ENCODE measurements around the gene C20orf202.

C20orf202 gene

DNA sequence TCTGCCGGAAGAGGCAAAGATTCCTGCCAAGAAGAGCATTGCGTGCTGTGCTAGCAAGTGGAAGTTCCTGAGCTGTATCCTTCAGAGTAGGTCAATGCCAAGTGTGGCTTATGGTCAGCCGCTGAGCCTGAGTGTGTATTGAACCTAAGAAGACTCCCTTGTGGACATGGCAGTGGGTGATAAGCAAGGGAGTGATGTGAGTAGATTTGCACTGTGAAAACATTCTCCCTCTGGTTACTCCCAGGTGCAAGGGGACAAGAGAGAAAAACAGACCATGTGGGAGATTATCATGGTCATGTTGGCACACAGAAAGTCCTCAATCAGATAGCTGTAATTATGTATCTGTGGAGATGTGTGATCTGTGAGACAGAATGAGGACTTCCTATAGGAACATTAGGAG lies 12.4 kb upstream of the C20orf202 start:
- Histone ChIP-seq H3K4me1 (ENCODE audit: control insufficient read depth, insufficient read depth, low read length) (no peaks in the 10 kb centered on the region), H3K4me3 (ENCODE audit: insufficient read depth, low read depth, low read length) (no peak overlapping the region), H3K9me3 (ENCODE audit: control insufficient read depth, low read length) (no peaks in the 10 kb centered on the region), H3K36me3 (ENCODE audit: control insufficient read depth, insufficient read depth, low read length) (no peaks in the 10 kb centered on the region), H3K27me3 (ENCODE audit: control insufficient read depth, insufficient read depth, low read length, poor library complexity, severe bottlenecking) (peaks cover 4% of the 10 kb centered on the region), H3K27ac (ENCODE audit: insufficient read depth, low read depth, low read length, poor library complexity, severe bottlenecking) (no peak overlapping the region)
- WGBS, 2 experiments = 94 to 95% methylated on average over 3 of the region's 3 CpGs

DNA sequence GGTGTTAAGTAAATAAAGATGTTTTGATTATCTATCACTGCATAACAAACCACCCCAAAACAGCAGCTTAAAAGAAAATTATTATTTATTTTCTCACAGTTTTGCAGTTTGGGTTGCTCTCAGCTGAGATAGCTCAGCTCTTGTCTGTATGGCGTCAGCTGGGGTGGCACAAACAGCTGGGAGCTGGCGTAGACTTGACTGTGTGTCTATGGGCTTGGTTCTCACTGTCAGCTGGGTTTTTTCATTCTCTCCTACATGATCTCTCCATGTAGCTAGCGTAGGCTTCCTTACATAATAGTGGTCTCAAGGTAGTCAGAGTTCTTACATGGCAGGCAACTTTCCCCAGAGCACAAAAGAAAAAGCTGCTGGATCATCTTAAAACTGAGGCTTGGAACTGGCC lies 12.0 kb upstream of the C20orf202 start:
- Histone ChIP-seq H3K27me3 (ENCODE audit: control insufficient read depth, insufficient read depth, low read length, poor library complexity, severe bottlenecking) (no peaks in the 10 kb centered on the region), H3K4me1 (ENCODE audit: control insufficient read depth, insufficient read depth, low read length) (no peaks in the 10 kb centered on the region), H3K4me3 (ENCODE audit: insufficient read depth, low read depth, low read length) (no peak overlapping the region), H3K27ac (ENCODE audit: insufficient read depth, low read depth, low read length, poor library complexity, severe bottlenecking) (no peak overlapping the region), H3K36me3 (ENCODE audit: control insufficient read depth, insufficient read depth, low read length) (no peaks in the 10 kb centered on the region), H3K9me3 (ENCODE audit: control insufficient read depth, low read length) (no peaks in the 10 kb centered on the region)
- WGBS, 2 experiments = 93% methylated on average over 3 of the region's 3 CpGs

DNA sequence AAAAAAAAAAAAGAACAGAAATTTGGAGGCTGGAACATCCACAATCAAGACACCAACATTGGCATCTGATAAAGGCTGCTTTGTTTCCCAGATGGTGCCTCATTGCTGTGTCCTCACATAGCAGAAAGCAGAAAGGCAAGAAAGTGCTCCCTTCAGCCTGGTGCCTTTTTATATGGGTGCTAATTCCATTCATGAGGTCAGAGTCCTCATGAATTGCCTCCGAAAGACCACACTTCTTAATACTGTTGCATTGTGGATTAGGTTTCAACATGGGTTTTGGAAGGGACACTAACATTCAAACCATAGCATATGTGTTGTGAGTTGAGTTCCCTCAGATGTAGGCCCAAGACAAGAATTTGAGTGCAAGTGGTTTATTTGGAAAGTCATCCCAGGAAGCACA lies 8.0 kb upstream of the C20orf202 start:
- no peak overlapping the region for H3K27ac ChIP-seq (ENCODE audit: insufficient read depth, low read depth, low read length, poor library complexity, severe bottlenecking)
- no peaks in the 10 kb centered on the region for H3K36me3 ChIP-seq (ENCODE audit: control insufficient read depth, insufficient read depth, low read length)
- no peaks in the 10 kb centered on the region for H3K27me3 ChIP-seq (ENCODE audit: control insufficient read depth, insufficient read depth, low read length, poor library complexity, severe bottlenecking)
- H3K4me1 ChIP-seq (ENCODE audit: control insufficient read depth, insufficient read depth, low read length) = no peaks in the 10 kb centered on the region
- WGBS, 2 experiments = 91 to 100% methylated on average over 1 of the region's 1 CpG
- H3K9me3 ChIP-seq (ENCODE audit: control insufficient read depth, low read length) = no peaks in the 10 kb centered on the region
- H3K4me3 ChIP-seq (ENCODE audit: insufficient read depth, low read depth, low read length) = no peak overlapping the region

DNA sequence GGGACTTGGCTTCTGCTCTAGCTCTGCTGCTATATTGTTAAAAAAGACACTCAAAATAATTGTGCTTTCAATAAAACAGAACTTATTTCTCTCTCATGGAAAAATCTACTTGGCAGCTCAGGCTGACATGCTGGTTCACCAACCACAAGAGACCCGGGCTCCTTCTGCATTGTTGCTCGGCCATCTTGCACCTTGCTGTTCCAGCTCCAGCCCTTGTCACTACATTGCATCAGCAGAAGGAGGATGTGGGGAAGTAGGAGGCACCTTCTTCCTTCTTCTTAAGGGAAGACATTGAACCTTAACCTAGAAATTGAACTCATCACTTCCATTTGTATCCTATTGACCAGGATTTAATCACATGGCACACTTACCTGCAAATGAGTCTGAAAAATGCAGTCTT lies 6.6 kb upstream of the C20orf202 start:
- H3K4me3 ChIP-seq (ENCODE audit: insufficient read depth, low read depth, low read length) = no peak overlapping the region
- no peaks in the 10 kb centered on the region for H3K36me3 ChIP-seq (ENCODE audit: control insufficient read depth, insufficient read depth, low read length)
- H3K27me3 ChIP-seq (ENCODE audit: control insufficient read depth, insufficient read depth, low read length, poor library complexity, severe bottlenecking) = no peaks in the 10 kb centered on the region
- no peaks in the 10 kb centered on the region for H3K4me1 ChIP-seq (ENCODE audit: control insufficient read depth, insufficient read depth, low read length)
- no peak overlapping the region for H3K27ac ChIP-seq (ENCODE audit: insufficient read depth, low read depth, low read length, poor library complexity, severe bottlenecking)
- 82 to 94% methylated on average over 2 of the region's 2 CpGs for WGBS, 2 experiments
- H3K9me3 ChIP-seq (ENCODE audit: control insufficient read depth, low read length) = no peaks in the 10 kb centered on the region

DNA sequence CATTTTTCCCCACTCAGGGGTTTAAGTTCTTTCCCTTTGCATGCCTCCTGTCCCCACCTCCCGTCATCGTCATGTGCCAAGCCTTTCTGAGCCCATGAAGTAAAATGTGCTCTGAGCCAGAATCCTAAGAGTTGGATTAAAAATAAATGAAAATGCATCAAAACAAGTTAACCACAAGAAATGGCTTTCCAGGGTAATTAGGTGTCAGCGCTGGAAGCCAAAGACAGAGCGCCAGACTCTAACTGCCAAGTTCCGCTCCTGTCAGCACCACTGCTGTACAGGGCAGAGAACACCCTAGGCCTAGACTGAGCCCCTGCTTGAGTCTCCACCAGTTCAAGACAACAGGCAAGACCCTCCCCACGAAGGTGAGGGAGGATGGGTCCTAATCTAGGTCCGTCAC lies 5.5 kb upstream of the C20orf202 start:
- Histone ChIP-seq H3K27me3 (ENCODE audit: control insufficient read depth, insufficient read depth, low read length, poor library complexity, severe bottlenecking) (no peaks in the 10 kb centered on the region), H3K4me1 (ENCODE audit: control insufficient read depth, insufficient read depth, low read length) (no peaks in the 10 kb centered on the region)
- 88 to 89% methylated on average over 7 of the region's 7 CpGs for WGBS, 2 experiments

DNA sequence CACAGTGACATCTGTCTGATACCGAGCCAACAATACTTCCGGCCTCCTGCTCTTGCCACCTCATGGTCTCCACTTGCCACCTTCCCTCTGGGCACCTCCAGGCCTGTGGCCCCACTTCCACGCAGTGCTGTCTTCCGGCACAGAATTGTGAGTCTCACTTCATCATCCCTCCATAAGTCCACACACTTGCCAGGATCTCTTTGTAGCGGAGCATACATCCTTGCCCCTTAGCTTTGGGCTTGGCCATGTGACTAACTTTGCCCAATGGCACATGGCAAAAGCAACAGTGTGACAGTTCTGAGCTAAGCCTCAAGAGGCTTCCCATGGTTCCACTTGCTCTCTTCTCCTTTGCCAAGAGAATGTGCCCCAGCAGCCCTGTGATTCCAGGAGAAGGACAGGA lies 4.5 kb upstream of the C20orf202 start:
- Histone ChIP-seq H3K4me3 (ENCODE audit: insufficient read depth, low read depth, low read length) (no peak overlapping the region), H3K27me3 (ENCODE audit: control insufficient read depth, insufficient read depth, low read length, poor library complexity, severe bottlenecking) (no peaks in the 10 kb centered on the region), H3K36me3 (ENCODE audit: control insufficient read depth, insufficient read depth, low read length) (no peaks in the 10 kb centered on the region), H3K9me3 (ENCODE audit: control insufficient read depth, low read length) (no peaks in the 10 kb centered on the region), H3K27ac (ENCODE audit: insufficient read depth, low read depth, low read length, poor library complexity, severe bottlenecking) (no peak overlapping the region), H3K4me1 (ENCODE audit: control insufficient read depth, insufficient read depth, low read length) (no peaks in the 10 kb centered on the region)
- 92 to 94% methylated on average over 5 of the region's 5 CpGs for WGBS, 2 experiments

More for the DNA sequence above, 5.5 kb upstream of the C20orf202 start:
- no peaks in the 10 kb centered on the region for H3K36me3 ChIP-seq (ENCODE audit: control insufficient read depth, insufficient read depth, low read length)
- no peak overlapping the region for H3K27ac ChIP-seq (ENCODE audit: insufficient read depth, low read depth, low read length, poor library complexity, severe bottlenecking)
- no peak overlapping the region for H3K4me3 ChIP-seq (ENCODE audit: insufficient read depth, low read depth, low read length)
- H3K9me3 ChIP-seq (ENCODE audit: control insufficient read depth, low read length) = no peaks in the 10 kb centered on the region

DNA sequence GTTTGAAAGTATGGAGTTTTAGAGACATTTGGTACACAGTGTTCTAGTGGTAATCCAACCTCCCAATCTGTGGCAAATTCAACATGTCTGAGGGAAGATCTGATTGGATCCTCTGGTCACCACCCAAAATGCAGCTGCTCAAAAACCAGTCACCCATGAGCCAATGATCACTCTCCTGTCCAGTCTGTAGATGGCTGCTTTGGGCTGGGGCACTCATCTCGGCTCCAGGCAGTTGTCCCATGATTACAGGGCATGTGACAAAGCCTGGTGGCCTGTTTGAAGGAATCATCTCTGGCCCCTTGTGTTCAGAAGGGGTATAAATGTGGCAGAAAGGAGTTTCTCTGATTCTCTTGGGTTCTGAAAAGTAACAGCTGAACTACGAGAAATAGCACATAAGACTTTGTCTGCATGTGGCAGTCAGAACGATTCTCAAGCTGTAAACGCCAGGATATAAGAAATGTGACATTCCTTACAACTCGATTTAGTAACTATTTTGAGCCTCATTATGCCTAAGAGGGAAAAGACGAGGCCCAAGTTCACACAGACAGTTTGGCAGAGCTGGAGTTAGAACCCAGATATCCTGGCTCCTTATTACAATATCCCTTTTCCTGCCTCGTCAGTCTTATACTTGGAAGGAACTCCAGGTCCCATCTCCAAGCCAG lies 3.9 kb upstream of the C20orf202 start:
- Histone ChIP-seq H3K27me3 (ENCODE audit: control insufficient read depth, insufficient read depth, low read length, poor library complexity, severe bottlenecking) (no peaks in the 10 kb centered on the region), H3K36me3 (ENCODE audit: control insufficient read depth, insufficient read depth, low read length) (no peaks in the 10 kb centered on the region), H3K4me3 (ENCODE audit: insufficient read depth, low read depth, low read length) (no peak overlapping the region), H3K27ac (ENCODE audit: insufficient read depth, low read depth, low read length, poor library complexity, severe bottlenecking) (no peak overlapping the region), H3K4me1 (ENCODE audit: control insufficient read depth, insufficient read depth, low read length) (no peaks in the 10 kb centered on the region), H3K9me3 (ENCODE audit: control insufficient read depth, low read length) (no peaks in the 10 kb centered on the region)
- WGBS, 2 experiments = 90 to 93% methylated on average over 7 of the region's 7 CpGs

DNA sequence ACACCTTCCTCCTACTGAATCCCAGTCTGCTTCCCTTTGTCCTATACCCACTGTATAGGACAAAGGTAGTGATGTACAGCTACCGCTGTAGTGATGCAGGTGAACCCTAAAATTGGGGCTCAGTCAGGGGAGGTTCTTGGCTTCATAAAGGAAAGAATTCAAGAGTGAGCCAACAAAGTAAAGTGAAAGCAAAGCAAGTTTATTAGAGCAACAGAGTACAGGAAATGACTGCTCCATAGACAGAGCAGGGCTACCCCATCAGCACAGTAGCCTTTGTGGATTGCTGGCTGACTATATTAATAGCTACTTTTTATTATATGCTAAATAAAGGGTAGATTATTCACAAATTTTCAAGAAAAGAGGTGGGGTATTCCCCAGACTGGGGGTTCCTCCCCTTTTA lies 3.3 kb upstream of the C20orf202 start:
- no peaks in the 10 kb centered on the region for H3K9me3 ChIP-seq (ENCODE audit: control insufficient read depth, low read length)
- WGBS, 2 experiments = 95 to 100% methylated on average over 1 of the region's 1 CpG
- H3K36me3 ChIP-seq (ENCODE audit: control insufficient read depth, insufficient read depth, low read length) = no peaks in the 10 kb centered on the region
- H3K27me3 ChIP-seq (ENCODE audit: control insufficient read depth, insufficient read depth, low read length, poor library complexity, severe bottlenecking) = no peaks in the 10 kb centered on the region
- H3K27ac ChIP-seq (ENCODE audit: insufficient read depth, low read depth, low read length, poor library complexity, severe bottlenecking) = no peak overlapping the region
- H3K4me3 ChIP-seq (ENCODE audit: insufficient read depth, low read depth, low read length) = no peak overlapping the region
- no peaks in the 10 kb centered on the region for H3K4me1 ChIP-seq (ENCODE audit: control insufficient read depth, insufficient read depth, low read length)

DNA sequence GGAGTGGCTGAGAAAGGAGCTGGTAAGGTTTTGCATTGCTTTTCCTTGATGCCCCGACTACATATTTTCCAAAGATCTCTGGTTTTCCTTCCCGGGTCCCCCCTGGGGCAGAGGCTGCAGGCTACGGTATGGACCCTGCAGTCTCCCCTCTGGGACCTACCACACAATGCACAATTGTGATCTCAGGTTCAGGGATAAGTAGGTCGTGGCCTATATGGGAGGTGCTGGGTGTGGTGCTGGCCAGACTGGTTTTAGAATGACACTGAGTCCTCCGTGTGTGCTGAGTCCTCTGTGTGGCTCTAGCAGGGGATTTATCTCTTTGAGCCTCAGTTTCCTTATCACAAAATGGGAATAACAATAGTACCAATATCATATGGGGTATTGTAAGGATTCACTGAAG lies 376 bp downstream of the C20orf202 start:
- no peaks in the 10 kb centered on the region for H3K9me3 ChIP-seq (ENCODE audit: control insufficient read depth, low read length)
- no peaks in the 10 kb centered on the region for H3K36me3 ChIP-seq (ENCODE audit: control insufficient read depth, insufficient read depth, low read length)
- no peaks in the 10 kb centered on the region for H3K27me3 ChIP-seq (ENCODE audit: control insufficient read depth, insufficient read depth, low read length, poor library complexity, severe bottlenecking)
- no peak overlapping the region for H3K4me3 ChIP-seq (ENCODE audit: insufficient read depth, low read depth, low read length)
- no peaks in the 10 kb centered on the region for H3K4me1 ChIP-seq (ENCODE audit: control insufficient read depth, insufficient read depth, low read length)
- H3K27ac ChIP-seq (ENCODE audit: insufficient read depth, low read depth, low read length, poor library complexity, severe bottlenecking) = no peak overlapping the region
- 84 to 85% methylated on average over 5 of the region's 5 CpGs for WGBS, 2 experiments

DNA sequence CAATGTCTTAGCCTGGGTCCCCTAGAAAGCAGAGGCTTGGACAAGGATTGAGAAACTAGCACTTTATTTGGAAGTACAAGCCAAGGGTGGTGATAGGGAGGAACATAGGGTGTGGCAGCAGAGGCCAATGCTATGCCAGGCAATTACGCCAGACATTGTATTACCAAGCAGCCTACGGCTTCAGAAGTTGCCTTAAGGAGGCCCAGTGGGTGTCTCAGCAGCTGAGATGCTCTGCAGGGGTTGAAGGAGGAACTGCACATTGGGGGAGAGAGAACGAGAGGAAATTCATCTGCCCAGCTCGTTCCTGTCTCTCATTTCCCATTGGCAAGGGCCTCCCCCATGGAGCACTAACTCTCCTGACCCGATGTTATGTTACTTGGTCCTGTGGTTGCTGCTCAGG lies 859 bp downstream of the C20orf202 start:
- no peaks in the 10 kb centered on the region for H3K36me3 ChIP-seq (ENCODE audit: control insufficient read depth, insufficient read depth, low read length)
- H3K27me3 ChIP-seq (ENCODE audit: control insufficient read depth, insufficient read depth, low read length, poor library complexity, severe bottlenecking) = no peaks in the 10 kb centered on the region
- WGBS, 2 experiments = 90 to 93% methylated on average over 5 of the region's 5 CpGs
- H3K27ac ChIP-seq (ENCODE audit: insufficient read depth, low read depth, low read length, poor library complexity, severe bottlenecking) = no peak overlapping the region
- H3K9me3 ChIP-seq (ENCODE audit: control insufficient read depth, low read length) = no peaks in the 10 kb centered on the region
- no peak overlapping the region for H3K4me3 ChIP-seq (ENCODE audit: insufficient read depth, low read depth, low read length)
- no peaks in the 10 kb centered on the region for H3K4me1 ChIP-seq (ENCODE audit: control insufficient read depth, insufficient read depth, low read length)

DNA sequence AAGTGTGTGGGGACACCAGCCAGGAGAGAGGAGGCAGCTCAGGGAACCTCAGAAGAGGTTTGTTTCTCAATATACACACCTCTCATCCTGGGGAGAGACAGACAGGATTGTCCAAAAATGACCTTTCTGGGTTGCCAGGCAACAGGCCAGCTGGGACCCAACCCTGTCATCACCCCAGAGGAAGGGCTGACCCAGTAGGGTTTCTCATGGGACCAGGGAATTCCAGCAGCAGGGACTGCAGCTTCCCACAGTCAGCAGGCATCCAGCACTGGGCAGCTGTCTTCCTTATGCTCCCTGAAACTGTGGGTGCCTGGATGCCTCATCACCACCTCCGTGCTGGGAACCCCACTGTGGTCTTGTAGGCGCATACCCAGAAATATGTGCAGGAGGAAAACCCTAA lies 1.3 kb downstream of the C20orf202 start:
- no peak overlapping the region for H3K4me3 ChIP-seq (ENCODE audit: insufficient read depth, low read depth, low read length)
- H3K36me3 ChIP-seq (ENCODE audit: control insufficient read depth, insufficient read depth, low read length) = no peaks in the 10 kb centered on the region
- H3K27ac ChIP-seq (ENCODE audit: insufficient read depth, low read depth, low read length, poor library complexity, severe bottlenecking) = no peak overlapping the region
- 85 to 89% methylated on average over 2 of the region's 2 CpGs for WGBS, 2 experiments
- H3K9me3 ChIP-seq (ENCODE audit: control insufficient read depth, low read length) = no peaks in the 10 kb centered on the region
- H3K4me1 ChIP-seq (ENCODE audit: control insufficient read depth, insufficient read depth, low read length) = no peaks in the 10 kb centered on the region
- H3K27me3 ChIP-seq (ENCODE audit: control insufficient read depth, insufficient read depth, low read length, poor library complexity, severe bottlenecking) = no peaks in the 10 kb centered on the region
